HG02981 (cell line): ENCODE results near the gene RBMS3.

Experiments
- ATAC-seq: cut with Tn5 transposase; IDR thresholded peaks from one replicate; pipeline ENCODE4 v1.9.1; 2021; ENCODE audit warnings: mild to moderate bottlenecking, moderate library complexity; ENCODE audit not compliant: unreplicated experiment

RBMS3 gene

DNA sequence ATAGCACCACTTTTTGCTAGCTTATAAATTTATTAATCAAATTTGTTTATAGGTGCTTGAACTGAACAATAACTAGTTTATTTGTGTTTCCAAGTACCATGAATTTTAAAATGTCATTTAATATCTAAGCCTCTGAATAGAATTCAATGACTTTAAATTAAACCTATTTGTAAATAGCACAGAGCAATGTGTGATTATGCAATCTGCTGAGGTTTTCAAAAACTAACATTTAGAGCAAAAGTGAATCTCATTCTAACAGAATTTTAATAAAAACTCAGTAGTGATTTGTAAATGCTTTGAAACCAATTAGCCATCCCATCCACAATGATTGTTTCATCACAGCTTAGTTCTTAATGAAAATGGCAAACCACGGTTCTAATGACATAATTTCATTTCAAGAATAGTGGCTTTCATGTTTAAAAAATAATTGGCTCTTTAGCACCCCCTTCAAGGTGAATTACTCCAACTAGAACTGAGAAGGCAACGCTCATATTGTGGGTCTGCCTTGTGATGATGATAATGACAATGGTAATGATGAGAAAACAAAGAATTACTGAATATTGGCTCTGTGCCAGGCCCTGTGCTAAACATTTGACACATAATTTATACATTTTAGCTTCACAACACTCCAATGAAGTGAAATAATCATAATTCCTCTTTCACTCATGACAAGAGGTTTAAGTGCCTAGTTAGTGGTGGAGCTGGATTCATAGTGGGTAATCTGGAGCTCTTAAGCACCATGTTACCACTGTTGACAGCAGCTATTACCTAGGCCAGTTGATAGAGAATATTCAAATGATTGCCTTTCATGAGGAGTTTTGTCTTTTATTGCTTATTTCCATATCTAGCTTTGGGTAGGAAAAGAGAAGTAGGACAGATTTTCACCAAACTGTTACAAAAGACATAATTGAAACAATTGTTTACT, 145.7 kb downstream of the RBMS3 start:
- no peak for ATAC-seq

GRCh38 chr3:29427266-29428103, 146.6 kb downstream of the RBMS3 start:
- ATAC-seq: no peak

GRCh38 chr3:29429055-29429679, 148.3 kb downstream of the RBMS3 start:
- no peak for ATAC-seq

- no peak for ATAC-seq
These were observed 149.7 kb downstream of the RBMS3 start for GRCh38 chr3:29430558-29430971.

GRCh38 chr3:29436612-29437323, 155.9 kb downstream of the RBMS3 start:
- no peak for ATAC-seq

GRCh38 chr3:29438580-29438979, 157.7 kb downstream of the RBMS3 start:
- no peak for ATAC-seq

DNA sequence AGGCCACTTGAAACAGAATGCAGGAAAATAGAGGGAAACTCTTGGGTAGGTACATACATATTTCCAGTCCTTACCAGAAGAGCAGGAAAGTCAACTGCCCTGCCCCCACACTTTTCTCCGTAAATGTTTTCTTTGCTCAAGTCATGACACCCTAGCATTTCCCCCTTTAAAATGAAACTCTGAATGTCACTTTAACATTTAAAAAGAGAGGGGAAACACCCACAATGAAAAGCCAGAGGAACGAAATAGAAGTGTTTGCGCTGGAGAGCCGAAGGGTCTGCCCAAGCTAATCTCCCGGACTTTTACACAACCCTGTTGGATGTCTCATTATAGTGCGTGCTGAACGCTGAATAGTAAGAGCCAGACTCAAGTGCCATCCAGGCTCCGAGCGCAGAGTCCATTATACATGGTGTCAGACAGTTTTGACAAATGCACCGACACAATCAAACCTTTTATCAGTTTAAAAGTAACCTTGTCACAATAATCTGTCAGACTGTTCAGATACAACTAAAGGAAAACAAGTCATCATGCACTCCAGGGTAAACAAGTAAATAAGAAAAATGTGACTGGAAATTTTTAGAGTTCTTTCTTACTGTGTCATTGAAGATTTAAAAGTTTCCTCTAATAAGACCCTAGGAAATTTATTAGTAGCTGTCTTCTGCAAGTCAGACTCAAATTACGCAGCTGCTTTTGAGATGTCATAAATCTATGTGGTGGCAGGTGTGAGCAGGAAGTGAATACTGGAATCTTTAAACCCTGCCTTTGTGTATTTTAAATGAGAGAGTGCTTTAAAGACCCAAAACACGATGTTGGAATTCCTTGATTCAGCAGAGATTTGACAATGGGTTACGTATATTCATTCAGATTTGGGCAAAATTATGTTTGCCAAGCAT, 159.8 kb downstream of the RBMS3 start:
- ATAC-seq: no peak

DNA sequence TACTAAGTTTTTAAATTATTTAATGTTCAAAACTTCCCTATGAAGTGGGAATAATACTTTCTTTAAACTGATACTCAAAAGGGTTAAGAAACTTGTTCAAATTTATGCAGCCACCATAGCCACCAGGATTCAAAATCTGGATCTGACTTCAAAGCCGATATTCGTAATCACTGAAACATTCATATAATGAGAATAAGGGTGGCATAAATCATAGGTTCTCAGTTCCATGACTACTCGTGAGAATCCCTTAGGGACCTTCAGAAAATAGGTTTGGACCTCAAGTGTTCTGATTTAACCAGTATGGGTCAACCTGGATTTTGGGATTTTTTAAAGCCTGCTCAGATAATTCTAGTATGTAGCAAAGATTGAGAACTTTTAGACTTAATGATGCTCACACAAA, 160.6 kb downstream of the RBMS3 start:
- no peak for ATAC-seq

DNA sequence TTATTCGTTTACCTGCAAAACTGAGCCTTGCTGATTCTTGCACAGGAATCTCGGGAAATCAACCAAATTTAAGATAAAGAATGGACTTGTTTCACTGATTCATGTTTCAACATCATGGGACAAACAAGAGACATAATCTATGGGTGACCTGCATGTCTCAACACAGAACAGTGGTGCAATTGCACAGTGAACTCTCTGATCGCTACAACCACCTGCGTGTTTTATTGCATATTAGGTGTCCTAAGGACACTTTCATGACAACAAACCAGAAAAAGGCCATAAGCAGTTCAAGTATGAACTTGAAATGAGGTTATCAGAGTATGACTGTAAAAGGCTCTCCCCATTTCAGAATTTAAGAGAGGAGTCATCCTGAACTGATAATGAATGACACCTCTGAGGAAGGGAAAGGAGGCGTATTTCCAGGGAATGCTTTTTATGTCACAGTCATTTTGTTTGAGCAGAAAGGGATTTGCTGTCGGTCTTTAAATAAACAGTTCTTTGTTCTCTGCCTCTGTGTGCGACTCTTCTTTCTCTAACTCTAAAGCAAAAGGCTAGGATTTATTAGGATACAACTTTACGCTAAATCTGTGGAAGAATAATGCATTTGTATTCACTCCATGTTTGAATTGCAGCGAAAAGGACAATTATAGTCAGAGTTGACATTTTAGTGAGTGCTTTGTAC, 167.2 kb downstream of the RBMS3 start:
- no peak for ATAC-seq

DNA sequence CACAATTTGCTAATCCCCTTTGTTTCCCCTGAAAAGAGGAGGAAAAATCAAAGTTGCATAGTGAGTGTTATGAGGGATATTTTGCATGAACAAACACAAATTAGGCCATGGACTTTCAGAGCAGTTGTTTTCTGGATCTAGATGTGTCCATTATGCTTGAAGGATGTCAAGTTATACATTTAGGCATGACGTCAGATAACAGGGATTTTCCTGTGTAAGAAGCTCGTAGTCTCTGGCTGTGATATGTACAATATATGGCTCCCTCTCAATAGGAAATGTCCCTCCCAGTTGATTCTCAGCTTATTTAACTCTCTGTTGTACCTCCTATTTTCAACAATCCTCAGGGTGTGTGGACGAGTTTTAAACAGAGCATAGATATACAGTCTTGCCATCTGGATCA, 171.0 kb downstream of the RBMS3 start:
- no peak for ATAC-seq

DNA sequence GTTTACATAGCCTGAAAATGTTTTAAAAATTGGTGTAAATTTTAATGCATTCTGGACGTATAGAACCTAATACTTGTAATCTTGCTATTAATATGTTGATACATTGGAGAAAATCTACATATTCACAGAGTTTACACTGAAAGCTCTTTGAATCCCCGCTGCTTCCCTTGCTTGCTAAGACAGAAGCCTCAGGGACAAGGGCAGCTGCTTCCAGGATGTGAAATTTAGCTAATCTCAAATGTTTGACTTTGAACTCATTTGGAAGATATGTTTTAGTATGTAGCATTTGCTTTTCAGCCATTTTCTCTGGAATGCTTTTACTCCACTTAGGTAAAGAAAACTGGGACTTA, 172.0 kb downstream of the RBMS3 start:
- ATAC-seq: no peak

GRCh38 chr3:29453284-29454001, 172.6 kb downstream of the RBMS3 start:
- no peak for ATAC-seq

DNA sequence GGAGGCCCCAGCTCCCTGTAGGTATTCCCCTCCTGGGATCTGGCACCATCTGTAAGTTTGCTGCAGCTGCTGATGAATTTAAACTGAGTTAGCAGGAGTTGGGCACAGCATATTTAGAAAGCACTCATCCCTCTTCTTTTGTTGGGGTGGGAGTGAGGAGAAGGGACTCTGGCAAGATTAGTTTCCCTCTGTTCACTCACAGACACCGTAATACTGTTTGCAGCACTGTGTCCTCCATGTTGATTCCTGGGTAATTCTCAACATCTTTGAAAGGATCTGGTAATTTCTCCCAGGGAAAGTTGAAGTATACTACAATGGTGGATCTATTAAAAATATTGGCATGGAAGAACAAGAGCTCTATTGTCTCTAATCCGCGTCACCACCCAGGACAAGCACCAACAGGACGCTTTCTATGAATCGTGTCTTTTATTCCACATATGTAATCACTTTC, 173.3 kb downstream of the RBMS3 start:
- no peak for ATAC-seq

- ATAC-seq: no peak
These were observed 176.0 kb downstream of the RBMS3 start for GRCh38 chr3:29456901-29457300.

DNA sequence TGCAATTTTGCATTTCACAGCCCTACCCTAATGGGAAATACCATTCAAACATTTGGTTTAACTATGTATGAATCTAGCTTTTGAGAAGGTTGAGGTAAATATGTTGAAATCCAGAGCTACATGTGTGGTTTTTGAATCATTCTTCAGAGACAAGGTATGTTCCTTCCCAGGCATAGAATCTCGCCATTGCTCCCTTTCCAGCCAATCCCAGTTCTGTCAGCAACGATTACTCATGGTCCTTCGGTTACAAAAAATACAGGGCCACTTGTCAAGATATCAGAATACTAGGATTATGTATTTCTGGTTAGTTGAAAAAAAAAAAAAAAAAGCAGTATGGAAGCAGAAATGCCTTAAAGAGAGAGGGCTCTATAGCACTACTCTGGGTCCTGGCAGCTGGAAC, 182.4 kb downstream of the RBMS3 start:
- no peak for ATAC-seq

GRCh38 chr3:29465836-29466235, 185.0 kb downstream of the RBMS3 start:
- no peak for ATAC-seq

DNA sequence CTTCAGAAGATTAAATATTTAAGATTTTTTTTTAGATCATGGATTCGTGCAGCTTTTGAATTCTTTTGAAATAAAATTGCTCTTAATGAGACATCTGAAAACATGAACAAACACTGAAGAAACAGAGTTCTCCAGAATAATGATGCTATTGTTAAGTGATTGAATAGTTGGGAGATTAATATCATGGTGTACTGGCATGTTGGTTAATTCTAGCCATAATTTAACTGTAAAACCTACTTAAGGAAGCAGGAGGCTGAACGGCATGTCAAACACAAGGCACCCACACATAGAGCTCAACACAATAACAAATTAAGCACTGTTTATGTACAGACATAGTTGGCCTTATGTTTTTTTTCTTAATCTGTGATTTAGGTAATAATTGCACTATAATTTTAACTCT, 185.6 kb downstream of the RBMS3 start:
- no peak for ATAC-seq

- ATAC-seq: no peak
These were observed 187.3 kb downstream of the RBMS3 start for GRCh38 chr3:29468187-29468586.
